ENCODE measurements around the gene DAPK2.

Gene DAPK2

DNA sequence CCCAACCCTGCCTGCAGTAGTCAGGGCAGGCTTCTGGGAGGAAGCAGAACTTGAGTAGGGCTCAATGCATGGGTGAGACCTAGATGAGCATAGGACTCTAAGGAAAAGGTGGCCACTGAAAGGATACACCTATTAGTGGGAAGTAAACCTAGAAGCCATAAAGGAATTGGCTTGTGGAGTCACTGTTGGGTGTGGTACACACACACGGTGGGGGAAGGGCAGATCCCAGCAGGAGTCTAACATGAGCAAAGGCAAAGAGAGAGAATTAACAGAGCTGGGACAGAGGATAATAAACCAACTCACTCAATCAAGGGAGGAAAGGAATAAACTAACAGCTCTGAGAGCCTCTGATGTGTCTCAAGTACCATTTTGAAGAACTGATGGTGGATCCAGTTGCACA, 23.1 kb downstream of the DAPK2 start:
- DNase-seq (ENCODE audit: low read depth), result no peak

DNA sequence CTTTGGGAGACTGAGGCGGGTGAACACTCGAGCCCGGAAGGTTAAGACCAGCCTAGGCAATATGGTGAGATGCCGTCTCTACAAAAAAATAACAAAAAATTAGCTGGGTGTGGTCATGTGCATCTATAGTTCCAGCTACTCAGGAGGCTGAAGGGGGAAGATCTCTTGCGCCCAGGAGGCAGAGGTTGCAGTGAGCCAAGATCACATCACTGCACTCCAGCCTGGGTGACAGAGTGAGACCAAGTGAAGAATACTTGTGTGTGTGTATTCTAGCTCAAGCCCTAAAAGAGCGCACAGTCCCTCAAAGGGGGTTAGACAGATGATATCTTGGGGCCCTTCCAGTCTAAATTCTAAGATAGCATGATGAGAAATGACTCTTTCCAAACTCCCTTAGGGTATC, 23.7 kb downstream of the DAPK2 start:
- no peak for DNase-seq (ENCODE audit: low read depth)

DNA sequence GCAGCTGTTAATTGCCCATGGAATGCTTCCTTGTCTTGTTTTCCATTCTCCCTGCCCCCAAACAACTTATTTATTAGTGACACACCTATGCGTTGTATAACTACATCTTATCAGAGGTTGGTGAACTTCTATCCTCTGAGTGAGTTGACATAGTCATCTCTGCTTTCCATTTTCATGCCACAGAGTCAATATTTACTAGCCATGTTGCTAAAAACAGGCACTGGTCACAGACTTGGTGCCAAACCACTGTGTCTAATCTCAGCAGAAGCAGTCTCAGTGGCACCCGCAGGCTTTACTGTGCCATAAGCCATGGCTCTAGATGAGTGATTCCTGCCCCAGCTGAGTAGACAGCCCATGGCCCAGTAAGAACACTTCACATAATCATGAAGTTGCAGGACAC, 26.5 kb downstream of the DAPK2 start:
- DNase-seq (ENCODE audit: low read depth), result no peak

DNA sequence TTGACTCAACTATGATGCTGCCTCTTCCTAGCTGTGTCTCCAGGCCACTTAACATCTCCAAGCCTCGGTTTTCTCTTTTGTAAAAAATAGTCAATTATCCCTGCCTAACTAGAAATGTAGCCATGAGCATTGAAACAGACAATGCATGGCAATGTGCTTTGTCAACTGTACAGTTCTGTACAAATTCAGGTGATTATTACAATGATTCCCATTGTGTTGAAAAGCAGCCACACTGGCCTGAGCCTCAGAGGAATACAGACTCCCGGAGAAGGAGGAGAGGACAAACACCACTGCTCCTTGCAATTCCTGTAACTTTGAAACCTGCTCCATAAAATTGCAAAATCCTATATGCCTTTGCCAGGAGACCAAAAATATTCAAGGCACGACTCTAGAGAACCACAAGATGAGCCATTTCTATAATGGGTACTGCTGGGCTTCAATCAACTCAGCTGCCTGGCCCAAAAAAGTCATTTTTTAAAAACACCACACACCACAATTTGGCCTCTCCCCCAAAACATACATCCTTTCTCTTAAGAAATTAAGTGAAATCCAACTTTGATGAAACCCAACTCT, 28.6 kb downstream of the DAPK2 start:
- no peak for DNase-seq (ENCODE audit: low read depth)

DNA sequence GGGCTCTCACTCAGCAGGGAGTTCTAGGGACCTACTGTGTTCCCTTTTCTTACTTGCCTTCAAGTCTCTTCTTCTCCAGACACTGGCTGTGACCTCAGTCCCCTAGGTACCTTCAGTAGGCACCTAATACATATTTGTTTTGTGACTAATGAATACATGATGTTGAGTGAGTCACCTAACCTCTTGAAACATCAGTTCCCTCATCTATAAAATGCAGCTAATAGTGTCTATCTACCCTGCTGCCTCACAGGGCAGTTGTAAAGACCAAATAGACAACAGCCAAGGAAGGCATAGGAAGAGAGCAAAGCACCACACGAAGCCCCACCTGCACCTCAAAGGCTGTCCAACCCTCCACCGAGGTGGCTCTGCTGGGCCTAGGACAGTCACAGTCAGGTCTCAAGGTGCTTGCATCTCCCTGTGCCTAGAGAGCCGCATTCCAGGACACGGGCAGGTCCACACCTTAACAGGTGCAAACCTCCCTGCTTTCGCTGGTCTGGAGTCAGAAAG, 29.1 kb downstream of the DAPK2 start:
- DNase-seq (ENCODE audit: low read depth), result no peak

DNA sequence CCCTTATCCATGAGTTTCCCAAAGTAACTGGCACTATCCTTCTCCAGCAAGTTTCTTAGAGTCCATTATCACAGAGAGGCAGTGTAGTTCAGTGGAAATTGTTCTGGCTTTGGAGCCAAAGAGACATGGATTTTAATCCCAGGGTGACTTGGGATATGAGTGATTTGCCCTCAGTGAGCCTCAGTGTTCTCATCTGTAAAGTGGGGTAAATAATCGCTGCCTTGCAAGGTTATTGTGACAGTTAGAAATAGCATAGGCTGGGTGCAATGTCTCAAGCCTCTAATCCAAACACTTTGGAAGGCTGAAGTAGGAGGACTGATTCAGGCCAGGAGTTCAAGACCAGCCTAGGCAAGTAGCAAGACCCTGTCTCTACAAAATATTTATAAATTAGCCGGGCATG, 30.0 kb downstream of the DAPK2 start:
- no peak for DNase-seq (ENCODE audit: low read depth)

DNA sequence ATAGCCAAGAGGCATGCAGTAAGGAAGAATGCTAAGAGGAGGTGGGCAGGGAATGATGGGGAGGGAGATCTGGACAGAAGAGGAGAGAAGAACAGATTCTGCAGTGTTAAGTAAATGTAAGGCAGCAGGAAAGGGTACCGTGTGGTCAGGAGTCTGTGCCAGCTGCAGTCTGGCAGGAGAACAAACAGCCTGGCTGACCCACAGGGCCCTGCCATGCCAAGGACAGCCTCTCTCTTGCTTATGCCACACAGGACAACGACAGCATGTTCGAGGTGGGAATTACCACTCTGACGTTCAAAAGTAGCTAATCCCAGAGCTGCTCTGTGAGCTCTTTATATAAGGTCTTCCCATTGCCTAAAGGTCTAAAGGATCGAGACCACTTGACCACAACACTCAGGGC, 31.3 kb downstream of the DAPK2 start:
- no peak for DNase-seq (ENCODE audit: low read depth)

DNA sequence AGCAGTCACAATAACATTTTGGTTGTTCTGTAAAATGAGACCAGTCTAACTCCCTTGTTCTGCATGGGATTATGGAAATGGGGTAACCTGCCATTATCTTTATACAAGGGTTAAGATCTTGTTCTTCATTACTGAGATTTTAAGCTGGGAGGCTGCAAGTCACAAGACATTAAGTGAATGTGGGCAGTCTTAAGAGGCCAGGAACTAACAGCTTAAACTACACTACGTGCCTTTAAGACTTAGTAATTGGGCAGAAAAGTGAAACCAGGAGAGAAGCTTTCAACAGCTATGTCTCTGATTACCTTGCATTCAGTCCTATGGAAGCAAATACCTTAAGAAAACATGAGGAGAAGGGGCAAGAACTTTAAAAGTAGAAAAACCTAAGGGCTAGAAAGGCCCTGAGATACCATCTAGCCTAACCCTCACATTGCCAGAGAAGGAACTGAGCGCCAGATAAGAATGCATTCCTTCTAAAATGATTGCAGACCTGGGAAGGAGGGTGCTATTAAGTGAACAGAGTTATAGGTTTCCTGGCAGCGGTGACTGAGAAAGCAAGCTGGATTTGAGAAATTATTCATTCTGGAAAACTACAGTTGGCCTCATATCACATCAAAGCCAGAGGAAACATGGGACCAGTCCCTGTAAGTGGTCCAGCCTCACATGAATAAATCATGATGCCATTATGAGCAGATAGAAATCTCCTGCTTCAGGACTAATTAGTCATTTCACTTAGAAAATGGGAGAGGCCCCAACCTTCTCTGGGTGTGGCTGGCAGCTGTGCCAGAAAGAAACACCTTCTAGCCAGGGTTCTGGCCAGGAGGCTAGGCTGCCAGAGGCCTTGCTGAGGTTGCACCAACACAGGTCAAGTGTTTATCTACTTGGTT, 32.9 kb downstream of the DAPK2 start:
- DNase-seq (ENCODE audit: low read depth), result no peak

DNA sequence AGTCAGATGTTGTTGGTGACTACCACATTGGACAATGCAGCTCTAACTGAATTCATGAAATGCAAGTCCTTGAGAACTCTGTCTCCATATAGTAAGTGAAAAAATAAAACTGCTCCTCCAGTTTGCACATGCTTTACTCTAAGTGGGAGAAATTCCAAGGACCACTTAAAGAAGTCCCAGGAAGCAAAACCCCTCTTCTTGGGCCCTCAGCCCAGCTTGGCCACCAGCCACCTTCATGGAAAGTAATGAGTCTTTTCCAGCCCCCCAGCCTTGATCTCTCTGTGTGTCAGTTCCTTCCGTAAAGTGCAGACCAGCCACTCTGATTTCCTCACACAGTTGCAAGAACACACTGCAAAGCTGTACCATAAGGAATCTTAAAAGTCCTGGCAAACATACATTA, 34.5 kb downstream of the DAPK2 start:
- no peak for DNase-seq (ENCODE audit: low read depth)

DNA sequence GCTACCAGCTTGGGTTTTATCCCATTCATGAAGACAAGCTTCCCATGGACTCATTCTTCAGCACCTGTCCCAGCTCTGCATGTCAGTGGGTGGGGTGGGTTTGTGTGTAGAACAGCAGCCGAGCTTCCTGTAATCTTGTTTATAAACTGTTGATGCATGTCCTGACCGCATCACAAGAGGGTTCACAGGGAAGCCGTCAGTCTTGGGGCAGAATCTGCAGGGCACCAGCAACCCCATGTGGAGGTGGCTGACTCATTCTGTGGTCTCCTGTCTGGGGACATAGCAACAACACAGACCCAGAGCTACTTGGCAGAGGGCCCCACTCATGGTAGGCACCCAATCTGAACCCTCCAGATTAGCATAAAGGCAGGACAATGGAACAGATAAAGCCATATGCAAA, 35.6 kb downstream of the DAPK2 start:
- peak; percentile 87 for DNase-seq (ENCODE audit: low read depth)

DNA sequence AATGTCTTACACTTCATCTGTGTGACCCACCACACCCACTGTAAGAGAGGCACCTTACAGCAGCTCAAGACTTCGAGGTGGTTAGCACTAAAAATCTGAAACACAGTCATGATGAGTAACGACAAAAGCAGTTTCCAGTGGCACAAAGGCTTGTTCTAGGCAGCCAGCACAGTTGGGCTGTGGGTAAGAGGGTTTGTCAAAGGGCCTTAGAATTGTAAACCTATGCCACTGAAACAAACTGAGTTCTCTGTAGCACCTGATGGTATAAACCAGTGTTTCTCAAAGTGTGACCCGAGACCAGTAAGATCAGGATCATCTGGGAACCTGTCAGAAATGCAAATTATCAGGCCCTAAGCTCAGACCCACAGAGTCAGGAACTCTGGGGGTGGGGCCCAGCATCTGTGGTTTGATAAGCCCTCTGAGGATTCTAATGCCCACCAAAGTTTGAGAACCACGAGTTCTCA, 36.5 kb downstream of the DAPK2 start:
- peak; percentile 50 for DNase-seq (ENCODE audit: low read depth)

DNA sequence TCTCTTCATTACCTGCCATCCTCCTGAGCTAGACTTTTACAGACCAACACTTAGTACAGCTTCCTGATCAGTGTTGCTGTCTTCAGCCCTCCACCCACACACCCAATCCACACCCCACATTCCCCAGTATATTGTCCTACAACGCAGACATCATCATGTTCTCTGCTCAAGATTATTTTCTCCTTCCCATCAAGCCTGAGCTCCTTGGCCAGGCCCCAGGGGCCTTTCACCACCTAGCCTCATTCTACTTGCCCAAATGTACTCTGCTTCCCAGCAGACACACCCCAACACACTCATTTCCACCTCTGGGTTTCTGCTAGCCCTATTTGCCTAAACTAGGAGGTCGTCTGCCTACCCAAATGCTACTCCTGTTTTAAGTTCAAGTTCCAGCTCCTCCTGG, 37.0 kb downstream of the DAPK2 start:
- DNase-seq (ENCODE audit: low read depth), result no peak

DNA sequence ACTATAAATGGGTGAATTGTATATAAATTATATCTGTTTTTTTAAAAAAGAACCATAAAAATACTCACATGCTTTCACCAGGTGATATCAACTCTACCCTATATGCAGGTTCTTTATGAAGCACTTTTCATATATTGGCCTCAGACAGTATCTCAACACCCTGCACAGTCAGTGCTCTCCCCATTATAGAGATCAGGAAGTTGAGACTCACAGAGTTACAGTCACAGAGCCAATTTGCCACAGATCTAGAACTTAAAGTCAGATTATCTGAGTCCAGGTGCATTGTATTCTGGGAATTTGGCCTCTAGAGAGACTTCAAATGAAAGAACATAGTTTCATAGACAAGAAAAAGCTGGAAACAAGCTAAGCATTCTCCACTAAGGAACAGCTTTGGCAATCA, 38.1 kb downstream of the DAPK2 start:
- no peak for DNase-seq (ENCODE audit: low read depth)

DNA sequence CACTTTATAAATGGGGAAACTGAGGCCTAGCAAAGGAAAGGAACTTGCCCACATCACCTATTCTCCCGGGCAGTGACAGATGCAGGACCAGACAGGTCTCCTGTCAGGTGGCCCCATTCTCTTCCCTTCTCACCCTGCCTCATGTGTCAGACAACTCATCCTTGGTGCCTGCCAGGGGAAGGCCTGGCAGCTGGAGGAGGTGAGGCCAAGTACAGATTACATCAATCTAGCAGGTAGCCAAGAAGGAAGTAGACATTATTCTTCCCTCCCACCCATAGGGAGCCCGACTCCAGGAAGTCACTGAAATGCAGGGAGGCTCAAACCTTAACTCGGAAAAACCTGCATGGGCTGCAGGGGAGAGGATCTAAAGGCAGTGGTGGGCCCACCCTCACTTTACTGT, 39.6 kb downstream of the DAPK2 start:
- no peak for DNase-seq (ENCODE audit: low read depth)

DNA sequence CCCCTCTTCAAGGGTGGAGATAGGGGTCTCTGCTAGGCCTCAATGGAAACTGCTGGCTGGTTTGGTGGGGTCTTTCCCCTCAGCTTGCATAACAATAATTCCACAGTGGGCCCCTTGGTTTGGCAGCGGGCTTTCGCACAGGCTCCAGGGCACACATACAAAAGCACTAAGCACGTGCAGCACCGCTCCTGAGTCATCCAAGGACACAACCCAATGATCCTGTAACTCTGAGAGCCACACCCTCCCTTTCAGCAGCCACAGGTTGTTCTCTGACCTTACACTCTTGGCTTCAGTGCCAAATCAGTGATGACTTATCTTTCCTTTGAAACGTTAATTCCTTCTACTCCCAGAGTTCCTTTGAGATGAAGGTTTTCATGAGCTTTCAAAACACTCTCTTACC, 41.7 kb downstream of the DAPK2 start:
- no peak for DNase-seq (ENCODE audit: low read depth)

DNA sequence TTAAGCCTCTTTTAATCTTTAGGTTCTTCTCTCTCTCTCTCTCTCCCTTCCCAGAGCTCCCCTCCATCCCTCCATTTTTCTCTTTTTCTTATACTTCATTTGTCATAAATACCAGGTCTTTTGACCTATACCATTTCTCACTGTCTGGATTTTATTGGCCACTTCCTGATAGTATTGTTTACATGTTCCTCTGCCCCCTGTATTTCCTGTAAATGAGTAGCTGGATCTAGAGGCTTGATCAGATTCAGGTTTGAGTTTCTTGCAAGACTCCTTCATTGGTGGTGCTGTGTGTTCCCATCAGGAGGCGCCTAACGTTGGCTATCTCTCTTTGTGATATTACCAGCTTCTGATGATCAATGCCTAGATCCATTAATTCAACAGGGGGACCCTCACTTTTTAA, 42.2 kb downstream of the DAPK2 start:
- no peak for DNase-seq (ENCODE audit: low read depth)

DNA sequence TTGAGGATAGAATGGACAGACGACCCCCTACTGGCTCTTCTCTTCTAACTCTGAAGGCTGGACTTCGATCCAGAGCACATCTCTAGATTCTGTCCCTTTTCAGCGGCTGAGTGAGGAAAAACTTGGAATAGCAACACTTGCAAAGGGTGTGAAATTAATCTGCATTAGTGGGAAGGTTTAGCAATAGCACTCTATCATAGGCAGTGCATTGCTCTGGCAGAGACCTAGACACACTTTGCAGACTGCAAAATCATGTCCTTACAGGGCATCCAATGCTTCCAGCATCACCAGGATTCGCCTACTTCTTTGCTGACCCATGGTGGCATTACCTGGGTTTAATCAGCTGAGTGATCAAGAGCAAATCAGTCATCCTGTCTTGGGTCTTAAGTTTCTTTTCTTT, 43.1 kb downstream of the DAPK2 start:
- DNase-seq (ENCODE audit: low read depth), result no peak

DNA sequence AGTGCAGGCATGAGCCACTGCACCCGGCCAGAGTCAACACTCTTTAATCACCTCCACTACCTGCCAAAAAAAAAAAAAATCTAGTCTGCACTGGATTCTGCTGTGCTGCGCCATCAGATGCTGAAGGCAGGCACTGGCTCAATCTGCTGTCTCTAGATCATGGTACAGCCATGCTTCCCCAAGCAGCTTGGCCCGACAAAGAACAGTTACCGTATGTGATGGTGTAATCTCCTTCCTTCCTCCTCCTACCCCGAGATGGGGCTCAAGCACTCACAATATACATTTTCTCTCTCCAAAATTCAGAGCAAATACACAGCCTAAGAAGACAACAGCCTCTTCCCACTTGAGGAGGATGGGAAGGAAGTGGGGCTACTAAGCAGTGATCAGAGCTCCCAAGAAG, 45.1 kb downstream of the DAPK2 start:
- DNase-seq (ENCODE audit: low read depth), result no peak

DNA sequence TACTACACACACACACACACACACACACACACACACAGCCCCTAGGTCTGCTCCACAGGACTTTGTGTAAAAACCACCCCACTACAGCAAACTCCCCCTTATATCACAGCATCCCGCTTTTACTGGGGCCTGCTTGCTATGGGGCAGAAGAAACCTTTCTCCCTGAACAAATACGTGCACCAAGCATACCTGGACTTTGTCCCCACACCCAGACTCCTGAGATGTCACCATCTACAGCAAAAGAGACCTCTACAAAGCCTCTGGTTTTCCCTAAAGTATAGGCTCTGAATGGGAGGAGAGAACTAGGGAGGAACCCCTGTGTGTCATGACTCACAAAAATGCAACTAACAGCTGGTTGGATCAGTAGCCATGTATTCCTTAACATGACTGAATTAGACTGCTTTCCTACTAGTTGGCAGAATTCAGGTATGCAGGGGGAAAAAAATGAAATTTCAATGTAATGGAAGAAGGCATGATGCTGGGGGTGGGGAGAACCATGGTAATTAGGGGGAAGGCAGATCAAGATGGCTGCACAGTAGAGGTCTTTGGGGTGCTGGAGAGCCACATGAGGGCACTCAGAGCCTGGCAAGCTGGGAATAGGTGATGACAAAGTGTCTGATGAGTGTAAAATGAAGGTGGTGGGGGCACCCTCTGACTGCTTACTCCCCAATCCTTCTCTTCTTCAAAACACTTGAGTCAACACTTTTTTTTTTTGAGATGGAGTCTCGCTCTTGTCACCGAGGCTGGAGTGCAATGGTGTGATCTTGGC, 45.9 kb downstream of the DAPK2 start:
- DNase-seq (ENCODE audit: low read depth), result no peak

DNA sequence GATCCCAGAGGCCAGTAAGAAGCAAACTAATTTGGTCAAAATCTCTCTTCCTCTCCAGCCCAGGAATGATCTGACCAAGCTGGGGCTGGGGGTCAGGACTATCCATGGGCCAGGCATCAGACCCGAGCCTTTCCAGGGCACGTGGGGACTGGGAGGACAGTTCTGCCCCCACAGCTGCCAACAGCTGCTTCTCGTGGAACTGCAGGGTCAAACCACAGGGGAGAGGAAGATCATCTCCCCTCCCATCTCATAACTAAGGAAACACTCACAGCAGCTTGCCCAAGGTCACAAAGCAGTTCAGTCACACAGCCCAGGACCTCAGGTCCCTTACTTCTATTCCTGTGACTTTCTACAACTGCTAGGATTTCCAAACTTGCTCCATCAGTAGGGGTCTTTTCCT, 47.1 kb downstream of the DAPK2 start:
- DNase-seq (ENCODE audit: low read depth), result no peak

DNA sequence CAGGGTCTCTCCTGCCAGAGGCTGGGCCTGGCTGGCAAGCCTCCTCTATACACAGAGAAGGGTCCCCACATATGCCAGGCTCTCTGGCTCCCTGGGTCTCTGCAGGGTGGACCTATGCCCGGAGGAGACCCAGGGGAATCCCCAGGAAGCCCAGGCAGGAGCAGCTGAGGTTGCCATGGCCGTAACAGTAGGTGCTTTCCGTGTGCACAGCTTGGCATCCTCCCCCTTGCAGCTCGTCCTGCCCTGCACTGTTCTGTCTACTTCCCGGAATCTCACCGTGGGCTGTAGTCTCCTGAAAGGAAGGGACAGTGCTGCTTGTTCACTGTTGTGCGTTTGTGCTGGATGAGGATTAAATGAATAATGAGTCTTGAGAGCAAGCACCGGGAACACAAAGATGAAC, 47.8 kb downstream of the DAPK2 start:
- no peak for DNase-seq (ENCODE audit: low read depth)

DNA sequence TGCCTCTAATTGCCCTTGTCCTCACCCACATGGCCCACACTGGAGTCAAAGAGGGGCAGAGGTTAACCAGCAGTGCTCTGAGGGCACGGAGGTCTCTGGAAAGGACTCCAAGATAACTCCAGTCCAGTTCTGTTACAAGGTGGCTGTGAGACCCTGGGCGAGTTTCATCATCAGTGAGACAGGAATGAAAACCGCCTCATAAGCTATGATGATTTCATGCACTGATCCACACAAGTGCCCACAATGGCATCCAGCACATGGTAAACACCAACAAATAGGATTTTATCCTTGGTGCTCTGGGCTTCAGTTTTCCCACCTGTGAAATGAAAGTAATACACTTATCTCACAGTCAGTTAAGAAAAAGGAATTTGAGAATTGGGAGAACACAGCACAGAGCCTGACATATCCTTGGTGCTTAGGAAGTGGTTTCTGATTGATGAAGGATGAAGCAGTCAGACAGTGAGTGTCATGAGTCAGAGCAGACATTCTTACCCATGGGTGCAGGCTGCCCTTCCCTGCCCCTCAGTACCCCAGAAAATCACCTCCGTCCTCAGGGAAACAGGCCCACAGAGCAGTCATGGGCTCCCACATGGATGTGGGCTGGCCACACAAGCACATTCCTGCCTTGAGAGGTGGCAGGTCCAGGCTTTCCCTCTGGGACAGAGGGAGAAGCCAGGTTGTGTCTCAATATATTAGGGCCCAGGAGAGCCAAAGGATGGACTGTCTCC, 48.4 kb downstream of the DAPK2 start:
- DNase-seq (ENCODE audit: low read depth), result no peak

All from T follicular helper cell (primary cell).